ENCODE results near the gene SYT8. TPM values are rescaled to one million over a fixed set of nuclear protein-coding genes. Genes with fewer than 3 reads are reported as not detected.
"Not testable (repeated sequence)": the region's sequence is repeated elsewhere in the genome, so short reads cannot be mapped to it uniquely, and the experiment has no call there.

SYT8 gene
- total and polyA plus RNA-seq, 2 donors from 2014 or later, result 1.2 to 1.7 TPM

GRCh38 chr11:1873048-1873812 is 38.4 kb downstream of the SYT8 start:
- FAIRE-seq (no peak), DNase-seq (peak; percentile 68 to 96 (median 90))
- no peak overlapping the region for H3K9ac ChIP-seq (ENCODE audit: low read length in 3 of 3)
- H3K9me3 ChIP-seq (ENCODE audit: control insufficient read depth in 2 of 3, insufficient read depth in 1 of 3, low read length in 3 of 3), result no peaks in the 10 kb centered on the region
- H3K4me3 ChIP-seq (ENCODE audit: low read length in 3 of 3), result no peak overlapping the region
- intact Hi-C loops (cut with DNase I), result no loop called here
- TF ChIP-seq CTCF (IDR thresholded peaks at IDR 0.05; ENCODE audit: borderline replicate concordance, extremely low read depth, insufficient read depth), result no peak
- H3K27ac ChIP-seq (ENCODE audit: low read depth in 2 of 2, low read length in 2 of 2), result no peak overlapping the region
- no peaks in the 10 kb centered on the region for H3K36me3 ChIP-seq (ENCODE audit: control insufficient read depth in 2 of 3, insufficient read depth in 3 of 3, low read length in 3 of 3)
- no peaks in the 10 kb centered on the region for H3K4me1 ChIP-seq (ENCODE audit: control insufficient read depth in 2 of 3, insufficient read depth in 2 of 3, low read depth in 1 of 3, low read length in 3 of 3)
- H3K27me3 ChIP-seq (ENCODE audit: control insufficient read depth, insufficient read depth, low read length), result no peaks in the 10 kb centered on the region

GRCh38 chr11:1873813-1874150 is 39.0 kb downstream of the SYT8 start:
- H3K27ac ChIP-seq (ENCODE audit: low read depth in 2 of 2, low read length in 2 of 2); H3K4me3 ChIP-seq (ENCODE audit: low read length in 3 of 3); H3K27me3 ChIP-seq (ENCODE audit: control insufficient read depth, insufficient read depth, low read length); intact Hi-C loops (cut with DNase I); H3K4me1 ChIP-seq (ENCODE audit: control insufficient read depth in 2 of 3, insufficient read depth in 2 of 3, low read depth in 1 of 3, low read length in 3 of 3); H3K36me3 ChIP-seq (ENCODE audit: control insufficient read depth in 2 of 3, insufficient read depth in 3 of 3, low read length in 3 of 3); H3K9ac ChIP-seq (ENCODE audit: low read length in 3 of 3); FAIRE-seq; DNase-seq; H3K9me3 ChIP-seq (ENCODE audit: control insufficient read depth in 2 of 3, insufficient read depth in 1 of 3, low read length in 3 of 3): not testable (repeated sequence)

- DNase-seq, result peak in 1 of 5 donors; percentile 64
- H3K9me3 ChIP-seq (ENCODE audit: control insufficient read depth in 2 of 3, insufficient read depth in 1 of 3, low read length in 3 of 3); intact Hi-C loops (cut with DNase I); H3K4me3 ChIP-seq (ENCODE audit: low read length in 3 of 3); H3K27me3 ChIP-seq (ENCODE audit: control insufficient read depth, insufficient read depth, low read length); H3K27ac ChIP-seq (ENCODE audit: low read depth in 2 of 2, low read length in 2 of 2); H3K4me1 ChIP-seq (ENCODE audit: control insufficient read depth in 2 of 3, insufficient read depth in 2 of 3, low read depth in 1 of 3, low read length in 3 of 3); FAIRE-seq; H3K36me3 ChIP-seq (ENCODE audit: control insufficient read depth in 2 of 3, insufficient read depth in 3 of 3, low read length in 3 of 3); H3K9ac ChIP-seq (ENCODE audit: low read length in 3 of 3): not testable (repeated sequence)
Observed at GRCh38 chr11:1874441-1875092, 39.8 kb downstream of the SYT8 start.

- no peak overlapping the region for H3K9ac ChIP-seq (ENCODE audit: low read length in 3 of 3)
- H3K27ac ChIP-seq (ENCODE audit: low read depth in 2 of 2, low read length in 2 of 2), result no peak overlapping the region
- no peaks in the 10 kb centered on the region for H3K36me3 ChIP-seq (ENCODE audit: control insufficient read depth in 2 of 3, insufficient read depth in 3 of 3, low read length in 3 of 3)
- DNase-seq (peak in 2 of 5 donors; percentile 66 to 78), FAIRE-seq (no peak)
- no peaks in the 10 kb centered on the region for H3K9me3 ChIP-seq (ENCODE audit: control insufficient read depth in 2 of 3, insufficient read depth in 1 of 3, low read length in 3 of 3)
- no peak overlapping the region for H3K4me3 ChIP-seq (ENCODE audit: low read length in 3 of 3)
- no peaks in the 10 kb centered on the region for H3K27me3 ChIP-seq (ENCODE audit: control insufficient read depth, insufficient read depth, low read length)
- TF ChIP-seq CTCF (IDR thresholded peaks at IDR 0.05; ENCODE audit: borderline replicate concordance, extremely low read depth, insufficient read depth), result no peak
- intact Hi-C loops (cut with DNase I), result no loop called here
- H3K4me1 ChIP-seq (ENCODE audit: control insufficient read depth in 2 of 3, insufficient read depth in 2 of 3, low read depth in 1 of 3, low read length in 3 of 3), result no peaks in the 10 kb centered on the region
Observed at GRCh38 chr11:1875093-1875850, 40.5 kb downstream of the SYT8 start.

- DNase-seq; H3K27ac ChIP-seq (ENCODE audit: low read depth in 2 of 2, low read length in 2 of 2); H3K27me3 ChIP-seq (ENCODE audit: control insufficient read depth, insufficient read depth, low read length); H3K4me3 ChIP-seq (ENCODE audit: low read length in 3 of 3); H3K4me1 ChIP-seq (ENCODE audit: control insufficient read depth in 2 of 3, insufficient read depth in 2 of 3, low read depth in 1 of 3, low read length in 3 of 3); FAIRE-seq; intact Hi-C loops (cut with DNase I); H3K9ac ChIP-seq (ENCODE audit: low read length in 3 of 3); H3K9me3 ChIP-seq (ENCODE audit: control insufficient read depth in 2 of 3, insufficient read depth in 1 of 3, low read length in 3 of 3); H3K36me3 ChIP-seq (ENCODE audit: control insufficient read depth in 2 of 3, insufficient read depth in 3 of 3, low read length in 3 of 3): not testable (repeated sequence)
Observed at GRCh38 chr11:1875851-1876301, 41.1 kb downstream of the SYT8 start.
